Measurements from ENCODE around the gene KIF5A. TPM values are rescaled to one million over a fixed set of nuclear protein-coding genes. Genes with fewer than 3 reads are reported as not detected.

KIF5A gene
- total and polyA plus RNA-seq, 2 of the 13 experiments (the other 11 are each of a cell fraction or from before 2014, with no cell fraction given): 1.6 to 11.9 TPM

DNA sequence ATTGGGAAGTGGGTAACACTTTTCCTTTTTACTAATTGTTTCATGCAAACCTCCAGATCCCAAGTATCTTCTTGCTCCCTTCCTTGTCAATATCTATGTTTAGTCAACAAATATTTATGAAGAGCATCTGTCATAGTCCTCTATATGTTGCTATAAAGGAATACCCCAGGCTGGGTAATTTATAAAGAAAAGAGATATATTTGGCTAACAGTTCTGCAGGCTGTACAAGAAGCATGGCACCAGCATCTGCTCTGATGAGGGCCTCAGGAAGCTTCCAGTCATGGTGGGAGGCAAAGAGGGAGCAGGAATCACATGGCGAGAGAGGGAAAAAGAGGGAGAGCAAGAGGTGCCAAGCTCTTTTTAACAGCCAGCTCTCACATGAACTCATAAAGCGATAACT, 4.6 kb downstream of the KIF5A start (continued):
- TF ChIP-seq FOXP1 (IDR thresholded peaks at IDR 0.05) (no peak), FOXP1 (CRISPR knock-in tag; IDR thresholded peaks at IDR 0.05) (no peak), ZNF629 (CRISPR knock-in tag; conservative IDR thresholded peaks at IDR 0.05) (no peak), ZNF10 (CRISPR knock-in tag; IDR thresholded peaks at IDR 0.05; ENCODE audit: borderline replicate concordance, low read depth) (no peak)
- TF ChIP-seq, protein P1, sequence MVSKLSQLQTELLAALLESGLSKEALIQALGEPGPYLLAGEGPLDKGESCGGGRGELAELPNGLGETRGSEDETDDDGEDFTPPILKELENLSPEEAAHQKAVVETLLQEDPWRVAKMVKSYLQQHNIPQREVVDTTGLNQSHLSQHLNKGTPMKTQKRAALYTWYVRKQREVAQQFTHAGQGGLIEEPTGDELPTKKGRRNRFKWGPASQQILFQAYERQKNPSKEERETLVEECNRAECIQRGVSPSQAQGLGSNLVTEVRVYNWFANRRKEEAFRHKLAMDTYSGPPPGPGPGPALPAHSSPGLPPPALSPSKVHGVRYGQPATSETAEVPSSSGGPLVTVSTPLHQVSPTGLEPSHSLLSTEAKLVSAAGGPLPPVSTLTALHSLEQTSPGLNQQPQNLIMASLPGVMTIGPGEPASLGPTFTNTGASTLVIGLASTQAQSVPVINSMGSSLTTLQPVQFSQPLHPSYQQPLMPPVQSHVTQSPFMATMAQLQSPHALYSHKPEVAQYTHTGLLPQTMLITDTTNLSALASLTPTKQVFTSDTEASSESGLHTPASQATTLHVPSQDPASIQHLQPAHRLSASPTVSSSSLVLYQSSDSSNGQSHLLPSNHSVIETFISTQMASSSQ (IDR thresholded peaks at IDR 0.05; ENCODE audit: low read depth): no peak
- TF ChIP-seq, protein P1 (CRISPR knock-in tag; IDR thresholded peaks at IDR 0.05; ENCODE audit: borderline replicate concordance): no peak

DNA sequence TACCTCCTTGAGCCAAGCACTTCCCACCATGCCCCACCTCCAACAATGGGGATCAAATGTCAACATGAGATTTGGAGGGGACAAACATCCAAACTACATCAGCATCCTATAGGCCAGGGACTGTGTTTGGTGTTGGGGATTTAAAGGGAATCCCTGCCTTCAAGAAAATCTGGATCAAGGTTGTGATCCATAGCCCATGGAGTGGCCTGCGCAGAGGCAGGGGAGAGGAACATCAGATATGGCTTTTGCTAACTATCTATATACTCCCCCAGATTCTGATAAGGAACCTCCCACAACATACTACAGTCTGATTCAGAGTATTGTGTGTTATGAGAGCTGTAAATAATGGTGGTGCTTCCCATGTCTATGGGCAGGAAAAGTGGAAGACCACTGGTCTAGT, 5.1 kb downstream of the KIF5A start:
- 86% methylated on average over 1 of the region's 1 CpG for WGBS (ENCODE audit: low lambda C conversion rate)
- intact Hi-C loops (cut with micrococcal nuclease; ENCODE audit: unreplicated experiment): no loop called here
- no TSS peak for BruUV-seq (replicated peaks)
- Histone ChIP-seq H3K4me3 (replicated peaks in 1 of 3; ENCODE audit: insufficient read depth in 1 of 3, low read depth in 2 of 3, low read length in 3 of 3) (no peak overlapping the region), H3K9me3 (ENCODE audit: low read length) (no peaks in the 10 kb centered on the region), H3K4me1 (ENCODE audit: insufficient read depth, low read length) (peaks cover 22% of the 10 kb centered on the region), H3K4me2 (ENCODE audit: low read depth, low read length) (no peak overlapping the region), H4K20me1 (ENCODE audit: insufficient read depth, low read length) (no peaks in the 10 kb centered on the region), H3K79me2 (ENCODE audit: insufficient read depth, low read length) (no peaks in the 10 kb centered on the region), H3K27me3 (ENCODE audit: control insufficient read depth in 1 of 2, insufficient read depth in 2 of 2, low read length in 2 of 2) (peaks cover 1 to 10% of the 10 kb centered on the region in 2 experiments; a peak in 3 of 5 replicates), H3K36me3 (replicated peaks in 1 of 2; ENCODE audit: control insufficient read depth in 1 of 2, insufficient read depth in 2 of 2, low read length in 2 of 2) (no peaks in the 10 kb centered on the region), H3K27ac (ENCODE audit: extremely low read length, insufficient read depth, low read length) (no peak overlapping the region), H3K9ac (ENCODE audit: insufficient read depth, low read depth, low read length) (no peak overlapping the region), H2AFZ (ENCODE audit: low read length) (no peak overlapping the region)
- in situ Hi-C loops (cut with HindIII; ENCODE audit: extremely low pct_ligation_motif_present, low pct_unique_long_range_greater_than_20kb): no loop called here
- ATAC-seq (no peak), DNase-seq (ENCODE audit: low spot score) (no peak), FAIRE-seq (no peak)
- ChIA-PET POLR2A (no interaction called here), CTCF (ENCODE audit: low intra/inter-chr PET ratio, low total read pairs) (no interaction called here)
- TF ChIP-seq ZBTB42 (CRISPR knock-in tag; IDR thresholded peaks at IDR 0.05) (no peak), HDAC2 (CRISPR knock-in tag; IDR thresholded peaks at IDR 0.05) (no peak)
- TF ChIP-seq, protein P2, sequence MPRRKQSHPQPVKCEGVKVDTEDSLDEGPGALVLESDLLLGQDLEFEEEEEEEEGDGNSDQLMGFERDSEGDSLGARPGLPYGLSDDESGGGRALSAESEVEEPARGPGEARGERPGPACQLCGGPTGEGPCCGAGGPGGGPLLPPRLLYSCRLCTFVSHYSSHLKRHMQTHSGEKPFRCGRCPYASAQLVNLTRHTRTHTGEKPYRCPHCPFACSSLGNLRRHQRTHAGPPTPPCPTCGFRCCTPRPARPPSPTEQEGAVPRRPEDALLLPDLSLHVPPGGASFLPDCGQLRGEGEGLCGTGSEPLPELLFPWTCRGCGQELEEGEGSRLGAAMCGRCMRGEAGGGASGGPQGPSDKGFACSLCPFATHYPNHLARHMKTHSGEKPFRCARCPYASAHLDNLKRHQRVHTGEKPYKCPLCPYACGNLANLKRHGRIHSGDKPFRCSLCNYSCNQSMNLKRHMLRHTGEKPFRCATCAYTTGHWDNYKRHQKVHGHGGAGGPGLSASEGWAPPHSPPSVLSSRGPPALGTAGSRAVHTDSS (CRISPR knock-in tag; conservative IDR thresholded peaks at IDR 0.05): no peak
